ENCODE measurements around the gene CD53. TPM values are rescaled to one million over a fixed set of nuclear protein-coding genes. Genes with fewer than 3 reads are reported as not detected.
A peak's percentile ranks its signal among the peaks of the same experiment; 100 is the strongest.
"Not testable (repeated sequence)": the region's sequence is repeated elsewhere in the genome, so short reads cannot be mapped to it uniquely, and the experiment has no call there.

Gene CD53
- polyA plus RNA-seq, 3 donors from 2014 or later = 997 to 1,455 (median 1,434) TPM

DNA sequence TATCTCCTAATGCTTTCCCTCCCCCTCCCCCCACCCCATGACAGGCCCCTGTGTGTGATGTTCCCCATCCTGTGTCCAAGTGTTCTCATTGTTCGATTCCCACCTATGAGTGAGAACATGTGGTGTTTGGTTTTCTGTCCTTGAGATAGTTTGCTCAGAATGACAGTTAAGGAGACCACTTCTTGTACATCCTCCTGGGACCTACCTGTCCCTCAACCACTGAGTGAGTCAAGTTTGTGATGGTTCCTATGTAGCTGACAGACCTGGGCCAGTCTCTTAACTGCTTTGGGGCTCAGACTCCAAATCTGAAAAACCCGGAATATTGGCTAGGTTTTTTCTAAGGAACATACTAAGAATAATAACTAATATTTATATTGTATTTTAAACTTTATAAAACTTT lies 12.3 kb upstream of the CD53 start:
- not testable (repeated sequence) for H3K27me3 Mint-ChIP-seq (ENCODE audit: low read depth in 3 of 3); H3K4me1 Mint-ChIP-seq; H3K36me3 Mint-ChIP-seq; H3K9me3 Mint-ChIP-seq; DNase-seq; H3K4me3 Mint-ChIP-seq; H3K27ac Mint-ChIP-seq

DNA sequence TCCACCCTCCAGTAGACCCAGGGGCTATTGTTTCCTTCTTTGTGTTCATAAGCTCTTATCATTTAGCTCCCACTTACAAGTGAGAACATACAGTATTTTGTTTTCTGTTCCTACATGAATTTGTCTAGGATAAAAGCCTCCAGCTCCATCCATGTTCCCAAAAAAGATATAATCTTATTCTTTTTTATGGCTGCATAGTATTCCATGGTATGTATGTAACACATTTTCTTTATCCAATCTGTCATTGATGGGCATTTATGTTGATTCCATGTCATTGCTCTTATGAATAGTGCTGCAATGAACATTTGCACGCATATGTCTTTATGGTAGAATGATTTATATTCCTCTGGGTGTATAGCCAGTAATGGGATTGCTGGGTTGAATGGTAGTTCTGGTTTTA lies 11.0 kb upstream of the CD53 start:
- not testable (repeated sequence) for H3K4me3 Mint-ChIP-seq; H3K9me3 Mint-ChIP-seq; H3K27ac Mint-ChIP-seq; H3K4me1 Mint-ChIP-seq; H3K27me3 Mint-ChIP-seq (ENCODE audit: low read depth in 3 of 3); DNase-seq
- H3K36me3 Mint-ChIP-seq = peaks cover 7 to 10% (median 9%) of the 10 kb centered on the region in 3 donors

DNA sequence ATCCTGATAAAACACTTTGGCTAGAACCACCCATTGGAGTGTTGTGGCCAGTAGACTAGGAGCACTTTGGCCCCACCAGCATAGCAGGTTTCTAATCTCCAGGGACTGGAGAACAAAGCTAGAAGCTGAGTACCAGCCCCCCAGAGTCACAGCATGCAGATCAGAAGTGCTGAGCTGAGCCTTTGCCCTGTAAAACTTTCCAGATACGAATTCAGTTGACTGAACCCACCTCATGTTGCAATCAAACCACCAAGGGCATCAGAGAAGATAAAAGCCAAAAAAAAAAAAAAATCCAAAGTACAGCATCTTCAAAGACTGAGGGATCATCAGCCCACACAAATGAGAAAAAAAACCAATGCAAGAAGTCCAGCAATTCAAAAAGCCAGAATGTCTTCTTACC lies 8.7 kb upstream of the CD53 start:
- Mint-ChIP-seq H3K4me1 (peaks cover 0 to 6% of the 10 kb centered on the region in 2 donors), H3K27me3 (ENCODE audit: low read depth in 3 of 3) (peaks cover 3 to 7% (median 6%) of the 10 kb centered on the region in 3 donors), H3K27ac (no peak overlapping the region), H3K36me3 (peaks cover 7 to 15% (median 10%) of the 10 kb centered on the region in 3 donors), H3K9me3 (peaks cover 0 to 7% (median 5%) of the 10 kb centered on the region in 6 donors), H3K4me3 (no peak overlapping the region)
- DNase-seq = no peak

DNA sequence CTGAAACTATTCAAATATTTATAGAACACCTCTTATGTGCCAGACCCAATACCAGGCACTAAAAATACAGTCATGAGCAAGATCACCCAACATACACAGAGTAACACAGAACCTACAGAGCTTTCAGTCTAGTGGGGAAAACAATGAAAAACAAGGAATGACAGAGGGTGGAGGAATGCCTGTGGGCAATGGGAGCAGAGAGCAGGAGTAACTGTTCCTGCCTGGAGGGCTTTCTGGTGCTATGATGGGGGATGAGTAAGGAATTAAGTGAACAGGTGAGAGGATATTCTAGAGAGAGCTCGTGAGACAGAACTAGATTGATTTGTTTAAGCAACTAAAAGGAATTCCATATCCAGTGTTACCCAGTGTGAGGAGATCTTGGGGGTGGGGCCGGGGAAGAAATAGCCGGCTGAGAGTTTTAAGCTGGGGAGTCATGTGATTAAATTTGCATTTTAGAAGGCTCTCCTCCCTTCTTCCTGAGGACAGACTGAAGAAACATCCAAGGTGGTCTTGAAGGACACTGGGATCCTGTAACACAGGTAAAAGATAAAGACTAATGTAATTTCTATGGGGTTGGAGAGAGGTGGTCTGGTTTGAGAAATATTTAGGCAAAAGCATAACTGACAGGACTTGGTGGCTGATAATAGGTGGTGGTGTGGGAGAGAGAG lies 2.1 kb upstream of the CD53 start:
- no peaks in the 10 kb centered on the region for H3K9me3 Mint-ChIP-seq
- H3K36me3 Mint-ChIP-seq = peaks cover 0 to 6% (median 6%) of the 10 kb centered on the region in 3 donors
- H3K27ac Mint-ChIP-seq = peak overlapping the region; percentile 95 to 100 (median 98)
- no peak for DNase-seq
- peaks cover 0 to 9% (median 0%) of the 10 kb centered on the region in 3 donors for H3K27me3 Mint-ChIP-seq (ENCODE audit: low read depth in 3 of 3)
- H3K4me3 Mint-ChIP-seq = peak overlapping the region in 2 of 5 donors; percentile 15 to 31
- peaks cover 29 to 40% of the 10 kb centered on the region in 2 donors for H3K4me1 Mint-ChIP-seq

DNA sequence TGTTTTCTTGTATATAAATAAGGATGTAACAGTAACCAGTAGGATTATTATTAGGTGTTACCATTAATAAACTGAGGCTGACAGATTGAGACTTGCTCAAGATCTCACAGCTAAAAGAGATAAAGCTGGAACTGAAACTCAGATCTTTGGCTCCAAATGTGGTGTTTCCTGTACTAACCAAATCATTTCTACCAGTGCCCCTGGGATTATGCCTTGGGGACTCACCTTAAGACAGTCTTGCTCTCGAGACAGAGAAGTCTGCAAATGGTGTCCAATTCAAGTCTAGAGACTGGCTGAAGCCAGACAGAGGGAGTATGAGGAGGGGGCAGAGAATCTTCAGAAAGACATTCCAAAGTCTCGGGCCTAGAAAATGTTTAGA lies 593 bp upstream of the CD53 start:
- peaks cover 40 to 55% of the 10 kb centered on the region in 2 donors for H3K4me1 Mint-ChIP-seq
- H3K36me3 Mint-ChIP-seq = peaks cover 4 to 8% (median 5%) of the 10 kb centered on the region in 3 donors
- H3K4me3 Mint-ChIP-seq = peak overlapping the region; percentile 96 to 99 (median 98)
- H3K27ac Mint-ChIP-seq = peak overlapping the region; percentile 95 to 100 (median 98)
- H3K27me3 Mint-ChIP-seq (ENCODE audit: low read depth in 3 of 3) = peaks cover 0 to 9% (median 0%) of the 10 kb centered on the region in 3 donors
- no peaks in the 10 kb centered on the region for H3K9me3 Mint-ChIP-seq
- no peak for DNase-seq

DNA sequence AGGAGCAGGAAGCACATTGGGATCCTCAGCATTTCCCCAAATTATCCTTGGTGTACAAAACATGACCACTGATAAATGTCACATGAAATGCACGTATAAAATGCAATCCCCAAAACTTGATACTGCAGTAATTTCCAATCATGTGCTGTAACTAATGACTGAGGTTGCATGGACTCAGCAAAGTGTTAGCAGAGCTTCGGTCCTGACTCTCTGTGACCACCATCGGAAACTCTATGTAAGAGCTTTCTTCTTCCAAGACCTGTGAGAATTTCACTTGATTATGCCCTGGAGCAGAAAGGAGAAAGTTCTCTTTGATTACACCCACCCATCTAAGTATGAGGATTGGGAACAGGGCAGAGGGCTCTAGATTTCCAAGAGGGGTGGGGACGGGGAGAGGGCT lies 908 bp downstream of the CD53 start:
- H3K36me3 Mint-ChIP-seq = peaks cover 4 to 15% (median 9%) of the 10 kb centered on the region in 3 donors
- H3K27ac Mint-ChIP-seq = peak overlapping the region; percentile 95 to 100 (median 98)
- no peak for DNase-seq
- peak overlapping the region; percentile 96 to 99 (median 98) for H3K4me3 Mint-ChIP-seq
- H3K27me3 Mint-ChIP-seq (ENCODE audit: low read depth in 3 of 3) = peaks cover 0 to 9% (median 0%) of the 10 kb centered on the region in 3 donors
- no peaks in the 10 kb centered on the region for H3K9me3 Mint-ChIP-seq
- peaks cover 53 to 70% of the 10 kb centered on the region in 2 donors for H3K4me1 Mint-ChIP-seq

DNA sequence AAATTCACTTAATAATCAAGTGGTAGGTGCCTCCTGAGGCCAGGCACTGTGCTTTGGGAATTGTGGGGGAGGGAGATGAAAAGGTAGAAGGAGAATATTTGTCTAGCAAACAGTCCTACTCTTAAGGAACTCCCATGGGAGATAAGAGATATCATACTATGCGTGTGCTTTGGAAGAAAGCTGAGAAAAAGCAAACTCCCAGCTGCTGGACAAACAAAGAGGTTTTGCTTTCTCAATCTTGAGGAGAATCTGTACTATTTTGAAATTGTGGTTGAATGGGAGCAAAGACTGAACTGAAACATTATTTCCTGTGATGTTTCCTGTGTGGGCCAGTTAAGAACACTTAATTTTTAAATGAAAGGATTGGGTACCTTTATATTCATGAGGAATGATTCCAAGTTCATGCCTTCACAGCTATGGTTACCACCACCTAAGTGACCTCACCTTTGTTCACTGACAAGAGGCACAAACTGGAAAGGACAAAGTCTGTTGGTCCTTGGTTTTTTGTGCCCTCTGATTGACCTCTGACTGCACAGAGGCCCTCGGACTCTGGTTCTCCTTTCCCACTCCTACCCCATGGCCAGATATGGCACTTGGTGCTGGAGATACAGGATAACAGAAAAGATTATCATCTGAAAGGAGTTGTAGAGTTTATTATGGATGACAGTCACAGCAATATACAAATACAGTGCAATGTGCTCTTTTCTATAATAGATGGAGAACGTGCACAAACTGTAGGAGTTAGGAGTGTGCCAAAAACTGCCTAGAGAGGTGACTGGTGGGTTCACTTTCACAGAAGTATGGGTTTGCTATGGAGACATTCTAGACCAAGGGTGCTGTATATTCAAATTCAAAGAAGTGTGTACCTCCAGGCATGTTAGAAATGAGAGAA lies 1.6 kb downstream of the CD53 start:
- Mint-ChIP-seq H3K4me1 (peaks cover 60 to 77% of the 10 kb centered on the region in 2 donors), H3K4me3 (peak overlapping the region; percentile 96 to 99 (median 98)), H3K36me3 (peaks cover 4 to 15% (median 9%) of the 10 kb centered on the region in 3 donors), H3K27me3 (ENCODE audit: low read depth in 3 of 3) (peaks cover 0 to 9% (median 0%) of the 10 kb centered on the region in 3 donors), H3K9me3 (no peaks in the 10 kb centered on the region), H3K27ac (peak overlapping the region; percentile 95 to 100 (median 98))
- DNase-seq = peak; percentile 54 to 65 (median 63)

DNA sequence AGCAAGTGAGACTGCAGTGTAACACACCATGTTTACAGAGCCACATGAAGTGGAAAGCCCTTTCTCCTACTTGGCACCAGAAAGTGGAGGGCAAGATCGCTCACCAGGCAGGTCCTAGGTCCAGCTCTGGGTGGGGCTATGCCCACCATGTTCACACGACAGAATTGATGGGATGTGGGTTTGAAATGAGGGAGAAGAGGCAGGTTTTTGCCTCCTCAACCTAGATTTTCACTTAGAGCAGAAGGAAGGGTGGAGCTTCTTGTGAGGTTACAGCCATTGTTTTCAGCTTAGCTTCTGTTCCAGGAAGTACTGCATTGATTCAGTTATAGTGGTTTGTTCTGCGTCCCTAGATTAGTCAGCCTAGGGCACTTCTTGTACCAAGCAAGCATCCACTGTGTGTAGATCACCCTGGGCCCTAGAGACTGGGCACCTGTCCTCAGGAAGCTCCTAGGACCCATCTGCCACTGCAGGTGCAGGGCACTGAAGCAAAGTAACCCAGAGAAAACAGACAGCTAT lies 2.3 kb downstream of the CD53 start:
- DNase-seq = peak; percentile 60 to 68 (median 66)
- Mint-ChIP-seq H3K36me3 (peaks cover 4 to 15% (median 9%) of the 10 kb centered on the region in 3 donors), H3K27me3 (ENCODE audit: low read depth in 3 of 3) (peaks cover 0 to 11% (median 3%) of the 10 kb centered on the region in 3 donors), H3K9me3 (no peaks in the 10 kb centered on the region), H3K27ac (peak overlapping the region; percentile 95 to 100 (median 98)), H3K4me3 (peak overlapping the region; percentile 96 to 99 (median 98)), H3K4me1 (peaks cover 67 to 84% of the 10 kb centered on the region in 2 donors)

DNA sequence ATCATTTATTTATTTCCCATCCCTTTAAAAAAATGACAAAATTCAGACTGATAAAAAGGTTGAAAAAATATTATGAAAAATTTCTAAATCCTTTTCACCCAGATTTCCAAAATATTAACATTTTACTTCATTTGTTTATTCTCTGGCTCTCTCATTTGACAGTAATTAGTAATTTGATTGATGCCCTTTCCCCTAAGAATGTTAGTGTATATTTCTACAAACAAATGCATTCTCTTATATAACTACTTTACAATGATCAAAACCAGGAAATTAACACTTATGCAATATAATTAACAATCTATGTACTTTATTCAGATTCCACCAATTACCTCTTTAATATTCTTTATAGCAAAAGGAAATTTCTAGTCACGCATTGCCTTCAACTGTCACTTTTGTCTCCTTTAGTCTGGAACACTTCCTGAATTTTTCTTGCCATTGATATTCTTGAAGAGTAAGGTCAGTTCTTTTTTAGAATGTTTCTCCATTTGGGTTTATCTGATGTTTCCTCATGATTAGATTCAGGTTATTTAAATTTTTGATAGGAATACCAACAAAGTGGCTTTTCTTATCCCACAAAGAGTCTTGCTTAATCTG lies 3.9 kb downstream of the CD53 start:
- Mint-ChIP-seq H3K4me3 (peak overlapping the region; percentile 82 to 99 (median 98)), H3K27me3 (ENCODE audit: low read depth in 3 of 3) (peaks cover 0 to 17% (median 3%) of the 10 kb centered on the region in 3 donors), H3K4me1 (peaks cover 72 to 84% of the 10 kb centered on the region in 2 donors), H3K9me3 (no peaks in the 10 kb centered on the region), H3K27ac (peak overlapping the region; percentile 95 to 99 (median 96)), H3K36me3 (peaks cover 9 to 15% (median 11%) of the 10 kb centered on the region in 3 donors)
- DNase-seq = no peak

DNA sequence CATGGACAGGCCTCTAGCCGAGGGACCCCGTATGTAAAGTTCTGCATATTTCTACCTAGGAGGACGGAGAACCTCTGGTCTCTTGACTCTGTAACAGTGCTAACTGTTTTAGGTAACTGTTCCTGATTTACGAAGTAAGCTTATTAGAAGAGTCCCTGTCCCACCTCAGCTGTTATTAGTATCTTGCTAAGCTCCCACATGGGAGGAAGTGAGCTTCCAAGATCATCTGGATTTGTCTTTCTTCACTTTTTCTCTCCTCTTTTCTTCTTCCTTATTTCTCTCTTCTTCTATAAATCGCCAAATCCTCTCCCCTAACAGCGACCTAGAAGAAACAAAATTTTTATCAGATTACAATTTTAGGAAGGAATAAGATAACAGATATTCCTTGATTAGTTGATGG lies 4.4 kb downstream of the CD53 start:
- Mint-ChIP-seq H3K36me3 (peaks cover 11 to 15% (median 13%) of the 10 kb centered on the region in 3 donors), H3K27me3 (ENCODE audit: low read depth in 3 of 3) (peaks cover 0 to 17% (median 3%) of the 10 kb centered on the region in 3 donors), H3K4me1 (peaks cover 72 to 84% of the 10 kb centered on the region in 2 donors), H3K9me3 (no peaks in the 10 kb centered on the region), H3K27ac (peak overlapping the region; percentile 95 to 99 (median 96)), H3K4me3 (peak overlapping the region; percentile 82 to 99 (median 98))
- DNase-seq = no peak

DNA sequence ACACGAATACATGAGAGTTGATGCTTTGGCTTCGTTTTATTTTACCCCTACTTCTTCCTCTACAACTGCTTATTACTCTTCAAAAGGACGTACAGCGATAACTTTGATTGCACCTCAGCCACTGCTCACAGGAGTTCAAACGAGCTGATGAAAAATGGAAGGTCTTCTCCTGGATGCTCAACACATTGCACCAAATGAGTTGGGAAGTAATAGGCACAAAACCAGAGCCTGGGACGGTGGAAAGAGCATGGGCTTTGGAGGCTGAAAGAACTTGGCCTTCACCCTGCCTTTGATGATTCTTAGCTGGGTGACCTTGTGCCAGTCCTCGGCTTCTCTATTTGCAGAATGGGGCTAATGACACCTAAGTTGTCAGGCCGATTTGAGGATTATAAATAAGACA lies 4.8 kb downstream of the CD53 start:
- peaks cover 72 to 84% of the 10 kb centered on the region in 2 donors for H3K4me1 Mint-ChIP-seq
- peaks cover 0 to 16% (median 3%) of the 10 kb centered on the region in 3 donors for H3K27me3 Mint-ChIP-seq (ENCODE audit: low read depth in 3 of 3)
- no peaks in the 10 kb centered on the region for H3K9me3 Mint-ChIP-seq
- H3K36me3 Mint-ChIP-seq = peaks cover 11 to 15% (median 13%) of the 10 kb centered on the region in 3 donors
- peak overlapping the region; percentile 82 to 99 (median 98) for H3K4me3 Mint-ChIP-seq
- DNase-seq = no peak
- peak overlapping the region; percentile 95 to 99 (median 96) for H3K27ac Mint-ChIP-seq

DNA sequence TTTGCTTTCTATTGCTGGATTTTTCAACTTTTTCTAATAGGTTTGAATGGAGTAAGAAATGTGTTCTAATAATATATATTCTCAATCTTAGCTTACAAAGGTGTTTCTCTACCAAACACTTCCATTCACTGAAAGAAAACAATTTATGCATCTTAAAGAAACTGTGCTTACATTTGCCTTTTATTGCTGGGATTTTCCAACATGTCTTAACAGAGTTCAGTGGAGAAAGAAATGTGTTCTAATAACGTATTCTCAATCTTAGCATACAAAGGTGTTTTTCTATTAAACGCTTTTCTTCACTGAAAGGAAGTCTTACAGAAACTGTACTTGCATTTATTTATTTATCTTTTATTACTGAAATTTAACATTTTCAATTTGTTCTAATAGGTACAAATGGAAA lies 5.6 kb downstream of the CD53 start:
- H3K27ac Mint-ChIP-seq = peak overlapping the region in 5 of 6 donors; percentile 50 to 99 (median 96)
- H3K9me3 Mint-ChIP-seq = no peaks in the 10 kb centered on the region
- DNase-seq = no peak
- H3K4me1 Mint-ChIP-seq = peaks cover 79 to 89% of the 10 kb centered on the region in 2 donors
- peak overlapping the region in 4 of 5 donors; percentile 38 to 99 (median 97) for H3K4me3 Mint-ChIP-seq
- peaks cover 0 to 13% (median 3%) of the 10 kb centered on the region in 3 donors for H3K27me3 Mint-ChIP-seq (ENCODE audit: low read depth in 3 of 3)
- peaks cover 11 to 15% (median 13%) of the 10 kb centered on the region in 3 donors for H3K36me3 Mint-ChIP-seq

DNA sequence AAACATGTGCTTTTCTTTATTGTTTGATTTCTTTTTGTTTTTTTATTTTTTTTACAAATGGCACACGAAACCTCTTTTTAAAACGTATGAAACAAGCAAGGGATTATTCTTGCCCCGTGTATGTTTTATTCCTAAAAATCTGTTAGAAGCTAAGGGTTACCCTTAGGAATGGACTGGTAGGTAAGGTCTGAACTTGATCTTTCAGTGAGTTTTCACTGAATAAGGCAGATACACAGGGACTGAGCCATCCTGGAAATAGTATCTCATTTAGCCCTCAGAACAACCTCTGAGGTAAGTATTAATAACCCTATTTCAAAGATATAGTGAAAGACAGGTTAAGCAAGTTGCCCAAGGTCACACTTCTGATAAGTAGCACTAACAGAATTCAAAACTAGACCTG lies 6.0 kb downstream of the CD53 start:
- Mint-ChIP-seq H3K36me3 (peaks cover 11 to 15% (median 13%) of the 10 kb centered on the region in 3 donors), H3K9me3 (no peaks in the 10 kb centered on the region)

More for the DNA sequence above, 6.0 kb downstream of the CD53 start:
- peak overlapping the region; percentile 80 to 100 (median 99) for H3K27ac Mint-ChIP-seq
- peaks cover 82 to 93% of the 10 kb centered on the region in 2 donors for H3K4me1 Mint-ChIP-seq
- H3K4me3 Mint-ChIP-seq = peak overlapping the region; percentile 15 to 99 (median 83)
- no peak for DNase-seq
- peaks cover 0 to 13% (median 3%) of the 10 kb centered on the region in 3 donors for H3K27me3 Mint-ChIP-seq (ENCODE audit: low read depth in 3 of 3)

All from immature natural killer cell (primary cell).